ENCODE results near the gene TRIM27. TPM values are rescaled to one million over a fixed set of nuclear protein-coding genes. Genes with fewer than 3 reads are reported as not detected.

Gene TRIM27
- total RNA-seq, 2 experiments from 2014 or later = 11.5 to 13.2 TPM

GRCh38 chr6:28927846-28928245 is 4.1 kb upstream of the TRIM27 start:
- Mint-ChIP-seq H3K36me3 (ENCODE audit: low read depth) (peaks cover 5% of the 10 kb centered on the region), H3K27ac (no peak overlapping the region), H3K4me3 (peak overlapping the region; percentile 74), H3K9me3 (no peaks in the 10 kb centered on the region), H3K27me3 (peaks cover 10% of the 10 kb centered on the region), H3K4me1 (ENCODE audit: low read depth) (peaks cover 5% of the 10 kb centered on the region)
- peaks cover 9% of the 10 kb centered on the region for H3K4me1 ChIP-seq (ENCODE audit: insufficient read depth, low read length)
- TF ChIP-seq CTCF (IDR thresholded peaks at IDR 0.05) = no peak
- no peak overlapping the region for H3K4me3 ChIP-seq (ENCODE audit: low read length)
- CTCF ChIA-PET = no interaction called here
- DNase-seq = no peak
- no peak for ATAC-seq (ENCODE audit: poor library complexity)
- POLR2A ChIA-PET = no interaction called here
- H3K27me3 ChIP-seq (ENCODE audit: control insufficient read depth in 1 of 2, insufficient read depth in 2 of 2, low read length in 2 of 2) = no peaks in the 10 kb centered on the region
- H3K36me3 ChIP-seq (ENCODE audit: insufficient read depth, low read length) = no peaks in the 10 kb centered on the region
- intact Hi-C loops (cut with DNase I, micrococcal nuclease) = no loop called here
- no peak overlapping the region for H3K27ac ChIP-seq (ENCODE audit: low read depth in 1 of 2, low read length in 2 of 2)
- H3K9me3 ChIP-seq (ENCODE audit: control insufficient read depth in 1 of 2, insufficient read depth in 1 of 2, low read length in 2 of 2) = no peaks in the 10 kb centered on the region

GRCh38 chr6:28922821-28923317 is 916 bp downstream of the TRIM27 start:
- peaks cover 50% of the 10 kb centered on the region for H3K36me3 Mint-ChIP-seq (ENCODE audit: low read depth)
- TF ChIP-seq CTCF (IDR thresholded peaks at IDR 0.05) = no peak
- Histone ChIP-seq H3K27me3 (ENCODE audit: control insufficient read depth in 1 of 2, insufficient read depth in 2 of 2, low read length in 2 of 2) (no peaks in the 10 kb centered on the region), H3K4me1 (ENCODE audit: insufficient read depth, low read length) (peaks cover 44% of the 10 kb centered on the region), H3K36me3 (ENCODE audit: insufficient read depth, low read length) (peaks cover 37% of the 10 kb centered on the region), H3K27ac (ENCODE audit: low read depth in 1 of 2, low read length in 2 of 2) (peak overlapping the region; percentile 67 to 69), H3K4me3 (ENCODE audit: low read length) (peak overlapping the region; percentile 98), H3K9me3 (ENCODE audit: control insufficient read depth in 1 of 2, insufficient read depth in 1 of 2, low read length in 2 of 2) (no peaks in the 10 kb centered on the region)
- H3K4me1 Mint-ChIP-seq (ENCODE audit: low read depth) = peaks cover 47% of the 10 kb centered on the region
- DNase-seq (peak in 11 of 14 experiments; percentile 3 to 71 (median 29)), ATAC-seq (ENCODE audit: poor library complexity) (peak; percentile 3)
- CTCF ChIA-PET = interaction anchor here (0.6 to 3.8 kb wide), 8 partner anchors 11 to 90 kb away, joined by 3 to 25 read pairs (median 4); no protein-coding TSS in a partner anchor
- H3K27ac Mint-ChIP-seq = peak overlapping the region; percentile 89
- POLR2A ChIA-PET = interaction anchor here (0.6 to 4.9 kb wide), 19 partner anchors 9 to 1086 kb away, joined by 3 to 78 read pairs (median 8); partner anchors contain the start of gene ZNF311
- intact Hi-C loops (cut with DNase I, micrococcal nuclease) = loop anchor here (1.0 to 5.0 kb wide), 5 partner anchors 18 to 86 kb away; no protein-coding TSS in a partner anchor
- no peaks in the 10 kb centered on the region for H3K9me3 Mint-ChIP-seq
- H3K27me3 Mint-ChIP-seq = no peaks in the 10 kb centered on the region
- peak overlapping the region; percentile 95 for H3K4me3 Mint-ChIP-seq

- Histone ChIP-seq H3K36me3 (ENCODE audit: insufficient read depth, low read length) (peaks cover 42% of the 10 kb centered on the region), H3K4me1 (ENCODE audit: insufficient read depth, low read length) (peaks cover 44% of the 10 kb centered on the region), H3K9me3 (ENCODE audit: control insufficient read depth in 1 of 2, insufficient read depth in 1 of 2, low read length in 2 of 2) (no peaks in the 10 kb centered on the region), H3K4me3 (ENCODE audit: low read length) (peak overlapping the region; percentile 98), H3K27me3 (ENCODE audit: control insufficient read depth in 1 of 2, insufficient read depth in 2 of 2, low read length in 2 of 2) (no peaks in the 10 kb centered on the region), H3K27ac (ENCODE audit: low read depth in 1 of 2, low read length in 2 of 2) (peak overlapping the region; percentile 67 to 69)
- ATAC-seq (ENCODE audit: poor library complexity) (peak; percentile 32), DNase-seq (peak in 10 of 14 experiments; percentile 4 to 55 (median 30))
- intact Hi-C loops (cut with DNase I, micrococcal nuclease) = loop anchor here (2.0 to 5.0 kb wide), 4 partner anchors 21 to 85 kb away; no protein-coding TSS in a partner anchor
- Mint-ChIP-seq H3K4me1 (ENCODE audit: low read depth) (peaks cover 52% of the 10 kb centered on the region), H3K27me3 (no peaks in the 10 kb centered on the region), H3K4me3 (peak overlapping the region; percentile 95), H3K9me3 (no peaks in the 10 kb centered on the region), H3K27ac (peak overlapping the region; percentile 89), H3K36me3 (ENCODE audit: low read depth) (peaks cover 56% of the 10 kb centered on the region)
- CTCF ChIA-PET = interaction anchor here (0.6 to 3.8 kb wide), 8 partner anchors 10 to 91 kb away, joined by 3 to 25 read pairs (median 4); no protein-coding TSS in a partner anchor
- TF ChIP-seq CTCF (IDR thresholded peaks at IDR 0.05) = no peak
- POLR2A ChIA-PET = interaction anchor here (0.8 to 4.9 kb wide), 16 partner anchors 8 to 1085 kb away, joined by 3 to 78 read pairs (median 12); no protein-coding TSS in a partner anchor
Observed at GRCh38 chr6:28922004-28922820, 1.6 kb downstream of the TRIM27 start.

Data from CD4-positive, alpha-beta T cell (primary cell).